Peyer's patch (tissue), 4 donors: Measurements from ENCODE around the gene SLC45A1.

Source experiments
- POLR2A ChIP-seq, 2 donors: fragments of 450-650 bp; IDR thresholded peaks; one replicate each; pipeline ENCODE4 v1.5.1; 2017; ENCODE audit warnings: antibody characterized with exemption in 2 of 2, mild to moderate bottlenecking in 2 of 2, moderate library complexity in 2 of 2
- TF ChIP-seq, protein P1 (sequence below), 6 experiments: fragments of 450-650 bp in 4 of 6; fragments of 200-600 bp in 2 of 6; sonication (generic) in 1 of 6; IDR thresholded peaks; one replicate each; pipeline ENCODE4 v1.5.1; 2017 to 2019; ENCODE audit warnings: antibody characterized with exemption in 6 of 6, mild to moderate bottlenecking in 3 of 6, moderate library complexity in 1 of 6

DNA sequence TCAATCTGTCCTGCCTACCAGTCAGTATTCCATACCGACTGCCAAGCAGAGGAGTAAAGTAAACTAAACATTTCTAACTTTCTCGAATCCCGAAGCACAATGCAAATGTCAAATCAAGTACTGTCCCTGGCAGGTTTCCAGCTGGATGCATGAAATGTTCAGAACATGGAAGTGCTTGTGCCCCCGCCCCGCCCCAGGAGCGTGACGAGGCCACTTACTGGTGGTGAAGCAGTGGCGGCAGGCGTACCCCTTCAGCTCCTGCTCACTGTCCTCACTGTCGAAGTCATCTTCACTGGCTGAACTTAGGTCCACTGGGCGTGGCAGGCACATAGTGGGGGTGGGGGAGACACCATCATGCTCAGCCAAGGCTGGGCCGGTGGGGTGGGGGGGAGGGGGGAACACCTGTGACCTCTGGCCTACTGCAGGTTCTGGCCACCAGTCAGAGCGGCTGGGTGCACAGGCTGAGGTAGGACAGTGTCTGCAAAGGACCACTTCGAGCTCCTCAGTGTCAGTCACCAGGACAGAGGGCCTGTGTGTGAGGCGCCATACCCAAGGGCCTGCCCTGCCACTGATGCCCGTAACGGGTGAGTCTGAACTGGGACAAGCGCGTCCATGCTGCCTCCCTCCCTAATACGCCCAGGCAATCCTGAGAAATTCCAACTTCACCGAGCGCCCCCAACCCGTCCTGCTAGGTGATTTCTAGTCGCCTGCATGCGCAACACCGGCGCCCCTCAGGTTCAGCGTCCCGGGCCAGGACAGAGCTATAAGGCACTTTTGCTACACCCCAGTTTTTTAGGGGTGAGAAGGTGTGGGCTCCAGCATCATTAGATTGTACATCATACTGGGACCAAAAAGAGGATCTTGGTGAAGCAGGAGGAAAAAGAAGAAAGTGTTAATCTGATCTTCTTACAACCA is 46.9 kb downstream of the SLC45A1 start:
- TF ChIP-seq, protein P1, sequence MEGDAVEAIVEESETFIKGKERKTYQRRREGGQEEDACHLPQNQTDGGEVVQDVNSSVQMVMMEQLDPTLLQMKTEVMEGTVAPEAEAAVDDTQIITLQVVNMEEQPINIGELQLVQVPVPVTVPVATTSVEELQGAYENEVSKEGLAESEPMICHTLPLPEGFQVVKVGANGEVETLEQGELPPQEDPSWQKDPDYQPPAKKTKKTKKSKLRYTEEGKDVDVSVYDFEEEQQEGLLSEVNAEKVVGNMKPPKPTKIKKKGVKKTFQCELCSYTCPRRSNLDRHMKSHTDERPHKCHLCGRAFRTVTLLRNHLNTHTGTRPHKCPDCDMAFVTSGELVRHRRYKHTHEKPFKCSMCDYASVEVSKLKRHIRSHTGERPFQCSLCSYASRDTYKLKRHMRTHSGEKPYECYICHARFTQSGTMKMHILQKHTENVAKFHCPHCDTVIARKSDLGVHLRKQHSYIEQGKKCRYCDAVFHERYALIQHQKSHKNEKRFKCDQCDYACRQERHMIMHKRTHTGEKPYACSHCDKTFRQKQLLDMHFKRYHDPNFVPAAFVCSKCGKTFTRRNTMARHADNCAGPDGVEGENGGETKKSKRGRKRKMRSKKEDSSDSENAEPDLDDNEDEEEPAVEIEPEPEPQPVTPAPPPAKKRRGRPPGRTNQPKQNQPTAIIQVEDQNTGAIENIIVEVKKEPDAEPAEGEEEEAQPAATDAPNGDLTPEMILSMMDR (IDR thresholded peaks at IDR 0.05) = no peak
- no peak for TF ChIP-seq POLR2A (IDR thresholded peaks at IDR 0.05)
